ENCODE results near the gene ANXA5. TPM values are rescaled to one million over a fixed set of nuclear protein-coding genes. Genes with fewer than 3 reads are reported as not detected.
A peak's percentile ranks its signal among the peaks of the same experiment; 100 is the strongest.

Gene ANXA5
- total RNA-seq, 1 donor from 2014 or later, result 130 TPM

GRCh38 chr4:121728798-121729226 is 32.0 kb upstream of the ANXA5 start:
- Mint-ChIP-seq H3K9me3 (no peaks in the 10 kb centered on the region), H3K4me3 (no peak overlapping the region), H3K27me3 (ENCODE audit: low read depth) (peaks cover 2% of the 10 kb centered on the region), H3K4me1 (peaks cover 26% of the 10 kb centered on the region), H3K36me3 (no peaks in the 10 kb centered on the region), H3K27ac (no peak overlapping the region)
- no peak for TF ChIP-seq CTCF (IDR thresholded peaks at IDR 0.05; ENCODE audit: unreplicated experiment)
- no peak for DNase-seq (ENCODE audit: low spot score in 2 of 2, unreplicated experiment in 2 of 2)

- DNase-seq (ENCODE audit: low spot score in 2 of 2, unreplicated experiment in 2 of 2), result no peak
- no peak overlapping the region for H3K4me3 Mint-ChIP-seq
- peaks cover 26% of the 10 kb centered on the region for H3K4me1 Mint-ChIP-seq
- H3K27me3 Mint-ChIP-seq (ENCODE audit: low read depth), result peaks cover 2% of the 10 kb centered on the region
- no peaks in the 10 kb centered on the region for H3K36me3 Mint-ChIP-seq
- TF ChIP-seq CTCF (IDR thresholded peaks at IDR 0.05; ENCODE audit: unreplicated experiment), result no peak
- no peak overlapping the region for H3K27ac Mint-ChIP-seq
- no peaks in the 10 kb centered on the region for H3K9me3 Mint-ChIP-seq
These were observed 31.3 kb upstream of the ANXA5 start for GRCh38 chr4:121728066-121728465.

GRCh38 chr4:121726642-121727268 is 30.0 kb upstream of the ANXA5 start:
- no peak for DNase-seq (ENCODE audit: low spot score in 2 of 2, unreplicated experiment in 2 of 2)
- Mint-ChIP-seq H3K27me3 (ENCODE audit: low read depth) (peaks cover 2% of the 10 kb centered on the region), H3K9me3 (no peaks in the 10 kb centered on the region), H3K4me3 (no peak overlapping the region), H3K4me1 (peaks cover 23% of the 10 kb centered on the region), H3K27ac (no peak overlapping the region), H3K36me3 (no peaks in the 10 kb centered on the region)
- TF ChIP-seq CTCF (IDR thresholded peaks at IDR 0.05; ENCODE audit: unreplicated experiment), result peak; percentile 38

- no peak for TF ChIP-seq CTCF (IDR thresholded peaks at IDR 0.05; ENCODE audit: unreplicated experiment)
- Mint-ChIP-seq H3K4me3 (no peak overlapping the region), H3K27ac (peak overlapping the region; percentile 65), H3K9me3 (no peaks in the 10 kb centered on the region), H3K36me3 (no peaks in the 10 kb centered on the region), H3K27me3 (ENCODE audit: low read depth) (no peaks in the 10 kb centered on the region), H3K4me1 (peaks cover 26% of the 10 kb centered on the region)
- DNase-seq (ENCODE audit: low spot score in 2 of 2, unreplicated experiment in 2 of 2), result no peak
These were observed 27.9 kb upstream of the ANXA5 start for GRCh38 chr4:121724671-121725070.

GRCh38 chr4:121721700-121722099 is 24.9 kb upstream of the ANXA5 start:
- no peaks in the 10 kb centered on the region for H3K27me3 Mint-ChIP-seq (ENCODE audit: low read depth)
- no peak overlapping the region for H3K4me3 Mint-ChIP-seq
- DNase-seq (ENCODE audit: low spot score in 2 of 2, unreplicated experiment in 2 of 2), result no peak
- H3K27ac Mint-ChIP-seq, result no peak overlapping the region
- no peaks in the 10 kb centered on the region for H3K36me3 Mint-ChIP-seq
- H3K4me1 Mint-ChIP-seq, result peaks cover 23% of the 10 kb centered on the region
- TF ChIP-seq CTCF (IDR thresholded peaks at IDR 0.05; ENCODE audit: unreplicated experiment), result no peak
- H3K9me3 Mint-ChIP-seq, result no peaks in the 10 kb centered on the region

GRCh38 chr4:121720109-121720508 is 23.3 kb upstream of the ANXA5 start:
- Mint-ChIP-seq H3K4me1 (peaks cover 12% of the 10 kb centered on the region), H3K4me3 (no peak overlapping the region), H3K36me3 (no peaks in the 10 kb centered on the region), H3K27ac (no peak overlapping the region), H3K9me3 (peaks cover 3% of the 10 kb centered on the region), H3K27me3 (ENCODE audit: low read depth) (no peaks in the 10 kb centered on the region)
- DNase-seq (ENCODE audit: low spot score in 2 of 2, unreplicated experiment in 2 of 2), result no peak
- TF ChIP-seq CTCF (IDR thresholded peaks at IDR 0.05; ENCODE audit: unreplicated experiment), result no peak

Measured in mesothelial cell of epicardium (in vitro differentiated cells).